ENCODE measurements around the gene SH3RF3. TPM values are rescaled to one million over a fixed set of nuclear protein-coding genes. Genes with fewer than 3 reads are reported as not detected.

Gene SH3RF3
- total RNA-seq, 1 donor from 2014 or later = 0.28 TPM

- Mint-ChIP-seq H3K27ac (no peak overlapping the region), H3K36me3 (peaks cover 3% of the 10 kb centered on the region), H3K4me3 (no peak overlapping the region), H3K4me1 (peaks cover 37% of the 10 kb centered on the region), H3K27me3 (ENCODE audit: insufficient read depth, low read depth) (peaks cover 13% of the 10 kb centered on the region), H3K9me3 (peaks cover 8% of the 10 kb centered on the region)
- Histone ChIP-seq H3K79me2 (ENCODE audit: low read depth) (no peaks in the 10 kb centered on the region), H3F3A (ENCODE audit: low read depth) (no peaks in the 10 kb centered on the region), H3K9me3 (ENCODE audit: low read depth) (no peaks in the 10 kb centered on the region), H3K27me3 (no peaks in the 10 kb centered on the region), H3K4me1 (peaks cover 12% of the 10 kb centered on the region), H3K36me3 (no peaks in the 10 kb centered on the region), H2AFZ (replicated peaks) (no peak overlapping the region), H3K4me2 (no peak overlapping the region), H3K4me3 (no peak overlapping the region), H3K9ac (no peak overlapping the region), H4K20me1 (ENCODE audit: low read depth) (no peaks in the 10 kb centered on the region), H3K27ac (no peak overlapping the region)
- TF ChIP-seq CTCF (IDR thresholded peaks at IDR 0.05) (no peak), EZH2 (IDR thresholded peaks at IDR 0.05) (no peak), EZH2phosphoT487 (IDR thresholded peaks at IDR 0.05) (no peak)
- DNase-seq (ENCODE audit: low spot score) = no peak
Measured at GRCh38 chr2:109172556-109173105, 43.6 kb downstream of the SH3RF3 start.

- no peak overlapping the region for H3K4me2 ChIP-seq
- Mint-ChIP-seq H3K9me3 (peaks cover 8% of the 10 kb centered on the region), H3K4me1 (peaks cover 38% of the 10 kb centered on the region), H3K27me3 (ENCODE audit: insufficient read depth, low read depth) (peaks cover 13% of the 10 kb centered on the region), H3K36me3 (no peaks in the 10 kb centered on the region), H3K4me3 (no peak overlapping the region), H3K27ac (peak overlapping the region; percentile 93)
- no peaks in the 10 kb centered on the region for H3K27me3 ChIP-seq
- H4K20me1 ChIP-seq (ENCODE audit: low read depth) = no peaks in the 10 kb centered on the region
- peak; percentile 75 for DNase-seq (ENCODE audit: low spot score)
- no peak overlapping the region for H2AFZ ChIP-seq (replicated peaks)
- no peaks in the 10 kb centered on the region for H3F3A ChIP-seq (ENCODE audit: low read depth)
- no peak overlapping the region for H3K4me3 ChIP-seq
- no peaks in the 10 kb centered on the region for H3K36me3 ChIP-seq
- H3K79me2 ChIP-seq (ENCODE audit: low read depth) = no peaks in the 10 kb centered on the region
- H3K9me3 ChIP-seq (ENCODE audit: low read depth) = no peaks in the 10 kb centered on the region
- TF ChIP-seq CTCF (IDR thresholded peaks at IDR 0.05) = no peak
- no peak for TF ChIP-seq EZH2phosphoT487 (IDR thresholded peaks at IDR 0.05)
- no peak for TF ChIP-seq EZH2 (IDR thresholded peaks at IDR 0.05)
- H3K27ac ChIP-seq = no peak overlapping the region
- no peak overlapping the region for H3K9ac ChIP-seq
- peaks cover 14% of the 10 kb centered on the region for H3K4me1 ChIP-seq
Measured at GRCh38 chr2:109173311-109174171, 44.5 kb downstream of the SH3RF3 start.

GRCh38 chr2:109174214-109174613 lies 45.2 kb downstream of the SH3RF3 start:
- Histone ChIP-seq H3K27me3 (no peaks in the 10 kb centered on the region), H2AFZ (replicated peaks) (no peak overlapping the region), H3K9ac (no peak overlapping the region), H3K27ac (no peak overlapping the region), H3F3A (ENCODE audit: low read depth) (no peaks in the 10 kb centered on the region), H4K20me1 (ENCODE audit: low read depth) (no peaks in the 10 kb centered on the region), H3K4me2 (no peak overlapping the region), H3K79me2 (ENCODE audit: low read depth) (no peaks in the 10 kb centered on the region), H3K4me1 (peaks cover 14% of the 10 kb centered on the region), H3K4me3 (no peak overlapping the region), H3K36me3 (no peaks in the 10 kb centered on the region), H3K9me3 (ENCODE audit: low read depth) (no peaks in the 10 kb centered on the region)
- H3K4me3 Mint-ChIP-seq = no peak overlapping the region
- no peak for TF ChIP-seq EZH2phosphoT487 (IDR thresholded peaks at IDR 0.05)
- no peak for TF ChIP-seq EZH2 (IDR thresholded peaks at IDR 0.05)
- TF ChIP-seq CTCF (IDR thresholded peaks at IDR 0.05) = no peak
- no peak overlapping the region for H3K27ac Mint-ChIP-seq
- peaks cover 38% of the 10 kb centered on the region for H3K4me1 Mint-ChIP-seq
- H3K27me3 Mint-ChIP-seq (ENCODE audit: insufficient read depth, low read depth) = peaks cover 13% of the 10 kb centered on the region
- peaks cover 14% of the 10 kb centered on the region for H3K9me3 Mint-ChIP-seq
- no peaks in the 10 kb centered on the region for H3K36me3 Mint-ChIP-seq
- no peak for DNase-seq (ENCODE audit: low spot score)
